Measurements from ENCODE around the gene LYPD3.

Gene LYPD3

GRCh38 chr19:43478323-43478722, 12.9 kb upstream of the LYPD3 start:
- peaks cover 17% of the 10 kb centered on the region; the same call in 1 of the 2 replicates for H3K36me3 ChIP-seq
- H3K27me3 ChIP-seq (ENCODE audit: insufficient read depth, low read depth, severe bottlenecking), result no peaks in the 10 kb centered on the region
- no peak overlapping the region for H3K27ac ChIP-seq
- H3K4me3 ChIP-seq (ENCODE audit: low read depth, low read length), result no peak overlapping the region
- H3K9me3 ChIP-seq (ENCODE audit: severe bottlenecking), result no peaks in the 10 kb centered on the region
- no peak for TF ChIP-seq CTCF (IDR thresholded peaks at IDR 0.05; ENCODE audit: low read depth, low read length)
- DNase-seq, result no peak

GRCh38 chr19:43476606-43477005, 11.2 kb upstream of the LYPD3 start:
- Histone ChIP-seq H3K4me3 (ENCODE audit: low read depth, low read length) (no peak overlapping the region), H3K27me3 (ENCODE audit: insufficient read depth, low read depth, severe bottlenecking) (no peaks in the 10 kb centered on the region), H3K9me3 (ENCODE audit: severe bottlenecking) (no peaks in the 10 kb centered on the region), H3K36me3 (peaks cover 17% of the 10 kb centered on the region; the same call in 1 of the 2 replicates), H3K27ac (no peak overlapping the region)
- no peak for DNase-seq
- no peak for TF ChIP-seq CTCF (IDR thresholded peaks at IDR 0.05; ENCODE audit: low read depth, low read length)

- no peak overlapping the region for H3K27ac ChIP-seq
Observed at GRCh38 chr19:43474986-43475705, 9.7 kb upstream of the LYPD3 start.

GRCh38 chr19:43474487-43474886, 9.1 kb upstream of the LYPD3 start:
- Histone ChIP-seq H3K4me3 (ENCODE audit: low read depth, low read length) (no peak overlapping the region), H3K27ac (no peak overlapping the region)

More at GRCh38 chr19:43474986-43475705, 9.7 kb upstream of the LYPD3 start:
- TF ChIP-seq CTCF (IDR thresholded peaks at IDR 0.05; ENCODE audit: low read depth, low read length), result no peak
- H3K9me3 ChIP-seq (ENCODE audit: severe bottlenecking), result no peaks in the 10 kb centered on the region
- H3K4me3 ChIP-seq (ENCODE audit: low read depth, low read length), result no peak overlapping the region
- DNase-seq, result no peak
- peaks cover 14% of the 10 kb centered on the region; the same call in 1 of the 2 replicates for H3K36me3 ChIP-seq
- no peaks in the 10 kb centered on the region for H3K27me3 ChIP-seq (ENCODE audit: insufficient read depth, low read depth, severe bottlenecking)

GRCh38 chr19:43471091-43471490, 5.7 kb upstream of the LYPD3 start:
- Histone ChIP-seq H3K4me3 (ENCODE audit: low read depth, low read length) (no peak overlapping the region), H3K27ac (no peak overlapping the region), H3K27me3 (ENCODE audit: insufficient read depth, low read depth, severe bottlenecking) (no peaks in the 10 kb centered on the region), H3K36me3 (peaks cover 9% of the 10 kb centered on the region; the same call in 1 of the 2 replicates), H3K9me3 (ENCODE audit: severe bottlenecking) (no peaks in the 10 kb centered on the region)
- no peak for TF ChIP-seq CTCF (IDR thresholded peaks at IDR 0.05; ENCODE audit: low read depth, low read length)
- no peak for DNase-seq

More at GRCh38 chr19:43474487-43474886, 9.1 kb upstream of the LYPD3 start:
- TF ChIP-seq CTCF (IDR thresholded peaks at IDR 0.05; ENCODE audit: low read depth, low read length), result no peak
- Histone ChIP-seq H3K36me3 (peaks cover 14% of the 10 kb centered on the region; the same call in 1 of the 2 replicates), H3K9me3 (ENCODE audit: severe bottlenecking) (no peaks in the 10 kb centered on the region), H3K27me3 (ENCODE audit: insufficient read depth, low read depth, severe bottlenecking) (no peaks in the 10 kb centered on the region)
- no peak for DNase-seq

Data from WERI-Rb-1 (cell line).